Activated naive CD8-positive, alpha-beta T cell treated with anti-CD3 and anti-CD28 coated beads, Interleukin-2, amount 50 U/mL, for 16 hours (primary cell): ENCODE measurements around the gene L1CAM.
A peak's percentile ranks its signal among the peaks of the same experiment; 100 is the strongest.

Source experiments
- DNase-seq: peaks from one replicate; pipeline ENCODE4 v3.0.0-alpha.2; 2020; ENCODE audit warnings: low read depth, low spot score

L1CAM gene

GRCh38 chrX:153885968-153886903, at the start of gene L1CAM:
Gene L1CAM (minus strand): TSS chrX:153886173. CDS start chrX:153875836, 10,337 bp downstream.
- no peak for DNase-seq

GRCh38 chrX:153935326-153935851, 49.4 kb upstream of the L1CAM start:
- no peak for DNase-seq

- no peak for DNase-seq
Observed at GRCh38 chrX:153934762-153935325, 48.9 kb upstream of the L1CAM start, which contains the start of gene NAA10. Gene NAA10 (minus strand): TSS chrX:153935037. CDS start chrX:153934904, 133 bp downstream.

- DNase-seq: no peak
Observed at GRCh38 chrX:153934148-153934761, 48.3 kb upstream of the L1CAM start.

- DNase-seq: no peak
Observed at GRCh38 chrX:153933748-153934147, 47.8 kb upstream of the L1CAM start.

- no peak for DNase-seq
Observed at GRCh38 chrX:153932220-153932915, 46.4 kb upstream of the L1CAM start.

- DNase-seq: no peak
Observed at GRCh38 chrX:153931748-153932147, 45.8 kb upstream of the L1CAM start.

- DNase-seq: no peak
Observed at GRCh38 chrX:153931151-153931550, 45.2 kb upstream of the L1CAM start.

- DNase-seq: no peak
Observed at GRCh38 chrX:153930011-153930910, 44.3 kb upstream of the L1CAM start.

GRCh38 chrX:153929576-153929975, 43.6 kb upstream of the L1CAM start:
- no peak for DNase-seq

GRCh38 chrX:153928846-153929245, 42.9 kb upstream of the L1CAM start:
- DNase-seq: no peak

GRCh38 chrX:153927922-153928760, 42.2 kb upstream of the L1CAM start:
- DNase-seq: peak; percentile 76

- DNase-seq: no peak
Observed at GRCh38 chrX:153927672-153927921, 41.6 kb upstream of the L1CAM start.

GRCh38 chrX:153926858-153927671, 41.1 kb upstream of the L1CAM start:
- DNase-seq: no peak

GRCh38 chrX:153926552-153926857, 40.5 kb upstream of the L1CAM start:
- DNase-seq: no peak

- no peak for DNase-seq
Observed at GRCh38 chrX:153925739-153926551, 40.0 kb upstream of the L1CAM start, which contains the start of gene ARHGAP4. Gene ARHGAP4 (minus strand): TSS chrX:153926264. CDS start chrX:153926202, 62 bp downstream.

GRCh38 chrX:153925387-153925738, 39.4 kb upstream of the L1CAM start:
- no peak for DNase-seq

- no peak for DNase-seq
Observed at GRCh38 chrX:153924149-153924861, 38.3 kb upstream of the L1CAM start.
